TTC549 (cell line): Measurements from ENCODE around the gene IAPP.
"Not testable (repeated sequence)": the region's sequence is repeated elsewhere in the genome, so short reads cannot be mapped to it uniquely, and the experiment has no call there.

ENCODE experiments used
- FAIRE-seq: peaks from 2 replicates; lab custom pipeline; 2012; peaks lifted over from hg19 to GRCh38; lab: Jason Lieb, UNC

The IAPP gene

GRCh38 chr12:21381320-21381719 is 8.6 kb downstream of the IAPP start:
- not testable (repeated sequence) for FAIRE-seq

GRCh38 chr12:21384261-21384660 is 11.6 kb downstream of the IAPP start:
- FAIRE-seq = no peak

GRCh38 chr12:21387174-21387573 is 14.5 kb downstream of the IAPP start:
- FAIRE-seq = no peak

- FAIRE-seq = no peak
Measured at GRCh38 chr12:21392384-21392783, 19.7 kb downstream of the IAPP start.

- FAIRE-seq = not testable (repeated sequence)
Measured at GRCh38 chr12:21394828-21395626, 22.3 kb downstream of the IAPP start.

- FAIRE-seq = no peak
Measured at GRCh38 chr12:21413369-21414277, 40.9 kb downstream of the IAPP start.

GRCh38 chr12:21416511-21417121 is 43.9 kb downstream of the IAPP start:
- FAIRE-seq = no peak

GRCh38 chr12:21418398-21418797 is 45.7 kb downstream of the IAPP start:
- FAIRE-seq = not testable (repeated sequence)

GRCh38 chr12:21419009-21419699 is 46.5 kb downstream of the IAPP start:
- FAIRE-seq = not testable (repeated sequence)

- no peak for FAIRE-seq
Measured at GRCh38 chr12:21428241-21428640, 55.5 kb downstream of the IAPP start.
